ENCODE results near the gene CDC42BPA.
"Not testable (repeated sequence)": the region's sequence is repeated elsewhere in the genome, so short reads cannot be mapped to it uniquely, and the experiment has no call there.

The CDC42BPA gene

GRCh38 chr1:227253065-227253464, 65.2 kb downstream of the CDC42BPA start:
- no peak for DNase-seq

GRCh38 chr1:227245613-227246320, 72.5 kb downstream of the CDC42BPA start:
- DNase-seq = no peak

- no peak for DNase-seq
Measured at GRCh38 chr1:227244339-227245118, 73.8 kb downstream of the CDC42BPA start.

DNA sequence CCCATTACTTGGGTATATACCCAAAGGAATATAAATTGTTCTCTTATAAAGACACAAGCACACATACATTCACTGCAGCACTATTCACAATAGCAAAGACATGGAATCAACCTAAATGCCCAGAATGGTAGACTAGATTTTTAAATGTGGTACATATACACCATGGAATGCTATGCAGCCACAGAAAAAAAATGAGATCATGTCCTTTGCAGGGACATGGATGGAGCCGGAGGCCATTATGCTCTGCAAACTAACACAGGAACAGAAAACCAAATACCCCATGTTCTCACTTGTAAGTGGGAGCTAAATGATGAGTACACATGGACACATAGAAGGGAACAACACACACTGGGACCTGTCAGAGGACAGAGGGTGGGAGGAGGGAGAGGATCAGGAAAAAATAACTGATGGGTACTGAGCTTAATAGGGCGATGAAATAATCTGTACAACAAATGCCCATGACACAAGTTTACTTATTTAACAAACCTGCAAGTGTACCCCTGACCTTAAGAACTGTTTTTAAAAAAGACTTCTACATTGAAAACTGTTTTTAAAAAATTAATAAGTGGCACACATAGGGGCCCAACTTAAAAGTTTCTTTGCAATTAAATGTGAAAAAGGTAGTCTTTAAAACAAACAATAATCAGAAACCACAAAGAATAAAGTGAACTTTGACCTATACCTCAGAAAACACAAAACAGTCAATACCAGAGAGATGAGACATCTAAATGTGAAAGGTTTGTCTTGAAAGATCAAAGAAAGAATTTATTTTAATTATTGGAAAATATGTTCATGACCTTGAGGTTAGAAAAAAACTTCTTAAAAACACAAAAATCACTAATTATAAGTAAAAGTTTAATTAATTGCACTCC, 75.2 kb downstream of the CDC42BPA start:
- DNase-seq = no peak

DNA sequence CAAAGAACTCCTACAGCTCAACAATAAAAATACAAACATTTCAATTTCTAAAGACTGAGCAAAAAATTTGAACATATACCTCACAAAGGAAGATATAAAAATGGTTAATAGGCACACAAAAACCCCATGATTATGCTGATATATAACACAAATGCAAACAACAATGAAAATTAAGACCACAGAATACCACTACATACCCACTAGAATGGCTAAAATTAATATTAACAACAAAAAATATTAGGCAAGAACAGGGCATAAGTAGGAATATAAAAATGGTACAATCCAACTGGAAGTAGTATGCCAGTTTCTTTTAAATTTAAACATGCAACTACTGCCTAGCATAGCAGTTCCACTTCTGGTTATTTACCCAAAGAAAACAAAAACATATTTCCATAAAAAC, 77.3 kb downstream of the CDC42BPA start:
- no peak for DNase-seq

- peak; percentile 13 for DNase-seq
Measured at GRCh38 chr1:227234998-227235405, 83.3 kb downstream of the CDC42BPA start.

GRCh38 chr1:227231128-227231527, 87.2 kb downstream of the CDC42BPA start:
- not testable (repeated sequence) for DNase-seq

DNA sequence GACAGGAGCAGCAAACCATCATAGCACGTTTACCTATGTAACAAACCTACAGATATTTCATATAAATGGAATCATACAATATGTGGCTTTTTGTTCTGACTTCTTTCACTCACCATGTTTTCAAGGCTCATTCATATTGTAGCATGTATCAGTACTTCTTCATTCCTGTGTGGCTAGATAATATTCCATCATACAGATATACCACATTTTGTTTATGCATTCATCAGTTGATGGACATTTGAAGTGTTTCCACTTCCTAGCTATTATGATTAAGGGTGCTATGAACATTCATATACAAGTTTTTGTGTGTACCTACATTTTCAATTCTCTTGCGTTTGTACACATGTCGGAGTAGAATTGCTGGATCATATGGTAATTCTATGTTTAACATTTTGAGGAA, 90.1 kb downstream of the CDC42BPA start:
- DNase-seq = no peak

- no peak for DNase-seq
Measured at GRCh38 chr1:227227761-227228160, 90.5 kb downstream of the CDC42BPA start.

GRCh38 chr1:227225715-227226346, 92.5 kb downstream of the CDC42BPA start:
- no peak for DNase-seq

DNA sequence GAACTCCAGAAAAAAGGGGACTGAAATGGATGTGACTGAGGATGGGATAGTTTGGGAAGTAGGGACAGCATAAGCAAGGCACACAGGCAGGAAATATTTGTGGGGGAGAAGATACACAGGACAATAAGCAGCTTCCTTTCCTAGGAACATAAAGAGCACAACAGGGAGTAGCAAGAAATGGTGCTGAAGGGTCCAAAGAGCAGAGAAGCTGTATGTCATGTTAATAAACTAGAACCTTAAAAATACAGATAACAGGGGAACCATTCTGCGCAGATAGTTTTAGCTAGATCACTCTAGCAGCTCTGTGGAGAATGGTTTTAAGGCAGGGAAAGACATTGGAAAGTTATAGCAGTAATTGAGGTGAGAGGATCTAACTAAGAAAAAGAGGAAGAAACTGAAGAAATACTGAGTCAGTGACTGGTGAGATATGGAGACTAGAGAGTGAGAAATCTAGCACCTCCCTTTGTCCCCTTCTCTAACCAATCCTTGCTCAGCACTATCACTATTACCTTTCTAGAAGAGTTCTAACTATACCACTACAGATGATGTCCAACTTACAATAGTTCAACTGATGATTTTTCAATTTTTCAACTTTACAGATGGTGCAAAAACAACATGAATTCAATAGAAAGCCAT, 95.0 kb downstream of the CDC42BPA start:
- DNase-seq = no peak

- no peak for DNase-seq
Measured at GRCh38 chr1:227219715-227220292, 98.5 kb downstream of the CDC42BPA start.

GRCh38 chr1:227218870-227219573, 99.3 kb downstream of the CDC42BPA start:
- no peak for DNase-seq

GRCh38 chr1:227215863-227216510, 102.3 kb downstream of the CDC42BPA start:
- DNase-seq = no peak

GRCh38 chr1:227214207-227214606, 104.1 kb downstream of the CDC42BPA start:
- DNase-seq = no peak

DNA sequence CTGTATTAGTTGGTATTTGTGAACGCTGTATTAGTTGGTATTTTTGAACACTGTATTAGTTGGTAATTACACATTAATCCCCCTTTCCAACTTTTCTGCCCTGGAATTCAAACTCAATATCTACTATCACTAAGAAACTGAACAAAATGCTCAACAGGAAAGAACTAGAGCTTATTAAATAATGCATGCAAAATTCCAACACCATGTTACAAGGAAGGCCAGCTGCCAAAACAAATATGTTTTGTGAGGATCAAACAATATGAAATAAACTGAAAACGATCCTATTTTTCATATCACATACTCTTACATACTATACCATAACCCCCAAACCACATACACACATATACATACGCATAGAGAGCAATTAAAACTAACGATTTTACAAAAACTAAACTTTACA, 104.9 kb downstream of the CDC42BPA start:
- no peak for DNase-seq

DNA sequence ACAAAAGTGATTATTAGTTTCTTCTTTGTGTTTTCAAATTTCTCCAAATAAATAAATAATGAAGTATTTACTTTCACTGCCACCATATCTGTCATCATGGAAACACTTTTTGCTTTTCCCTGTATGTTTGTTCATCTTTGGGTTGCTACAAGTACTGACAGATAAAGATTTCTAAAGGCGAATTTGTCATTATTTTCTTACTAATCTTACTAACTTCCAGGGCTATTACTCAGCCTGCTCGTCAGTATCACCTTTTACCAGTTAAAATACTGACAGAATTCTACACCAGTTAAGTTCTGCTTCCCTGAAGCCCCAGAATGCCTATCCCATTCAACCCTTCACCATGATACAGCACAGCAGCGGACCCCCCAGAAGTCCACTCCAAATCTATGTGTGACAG, 106.1 kb downstream of the CDC42BPA start:
- DNase-seq = no peak

GRCh38 chr1:227210604-227211003, 107.7 kb downstream of the CDC42BPA start:
- DNase-seq = no peak

GRCh38 chr1:227197064-227197463, 121.2 kb downstream of the CDC42BPA start:
- DNase-seq = no peak

DNA sequence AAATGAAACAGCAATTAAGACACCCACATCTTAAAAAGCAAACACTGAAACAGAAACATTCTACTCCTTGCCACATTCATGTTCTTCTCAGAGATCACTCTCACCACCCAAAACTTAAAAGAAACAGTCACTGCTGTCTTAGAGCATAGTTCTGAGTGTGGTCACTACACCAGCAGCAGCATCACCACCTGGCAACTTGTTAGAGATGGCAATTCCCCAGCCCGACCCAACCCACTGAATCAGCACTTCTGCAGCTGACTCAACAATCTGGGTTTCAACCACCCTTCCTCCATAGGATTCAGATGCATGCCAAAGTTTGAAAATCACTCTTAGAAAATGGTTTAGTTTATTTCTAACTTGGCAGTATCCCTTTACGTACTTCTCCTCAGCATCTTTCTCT, 126.1 kb downstream of the CDC42BPA start:
- DNase-seq = no peak

DNA sequence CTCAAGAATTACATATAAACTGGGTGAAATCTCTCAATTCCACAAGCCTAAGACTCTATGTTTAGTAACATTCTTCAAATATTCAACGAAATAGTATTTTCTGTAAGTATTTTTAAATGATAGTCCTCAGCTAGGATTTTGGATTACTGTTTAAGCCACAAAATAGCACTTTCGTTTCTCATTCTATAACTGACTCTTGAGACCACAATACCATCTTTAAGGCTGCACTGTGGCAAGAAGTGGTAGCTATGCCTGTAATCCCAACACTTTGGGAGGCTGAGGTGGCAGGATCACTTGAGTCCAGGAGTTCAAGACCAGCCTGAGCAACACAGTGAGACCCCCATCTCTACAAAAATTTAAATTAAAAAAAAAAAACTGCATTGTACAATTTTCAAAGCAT, 126.7 kb downstream of the CDC42BPA start:
- DNase-seq = no peak

Data from SHP77 treated with DMSO at 0.1 percent for 48 hours (cell line).